ENCODE results near the gene ADAM15.

DNA sequence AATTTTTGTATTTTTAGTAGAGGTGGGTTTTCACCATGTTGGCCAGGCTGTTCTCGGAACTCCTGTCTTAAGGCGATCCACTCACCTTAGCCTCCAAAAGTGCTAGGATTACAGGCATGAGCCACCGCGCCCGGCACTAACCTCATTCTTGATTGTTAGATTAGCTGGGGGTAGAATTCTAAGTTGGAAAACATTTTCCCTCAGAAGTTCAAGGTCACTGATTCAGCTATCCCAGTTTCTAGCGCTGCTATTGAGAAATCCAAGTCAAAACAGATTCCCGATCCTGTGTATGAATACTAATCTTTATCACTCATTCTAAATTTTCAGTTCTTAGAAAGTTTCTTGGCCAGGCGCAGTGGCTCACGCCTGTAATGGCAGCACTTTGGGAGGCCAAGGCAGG is 52.2 kb downstream of the ADAM15 start:
- TF ChIP-seq POLR2A (IDR thresholded peaks at IDR 0.05; ENCODE audit: low read depth) = no peak
- TF ChIP-seq, protein P1, sequence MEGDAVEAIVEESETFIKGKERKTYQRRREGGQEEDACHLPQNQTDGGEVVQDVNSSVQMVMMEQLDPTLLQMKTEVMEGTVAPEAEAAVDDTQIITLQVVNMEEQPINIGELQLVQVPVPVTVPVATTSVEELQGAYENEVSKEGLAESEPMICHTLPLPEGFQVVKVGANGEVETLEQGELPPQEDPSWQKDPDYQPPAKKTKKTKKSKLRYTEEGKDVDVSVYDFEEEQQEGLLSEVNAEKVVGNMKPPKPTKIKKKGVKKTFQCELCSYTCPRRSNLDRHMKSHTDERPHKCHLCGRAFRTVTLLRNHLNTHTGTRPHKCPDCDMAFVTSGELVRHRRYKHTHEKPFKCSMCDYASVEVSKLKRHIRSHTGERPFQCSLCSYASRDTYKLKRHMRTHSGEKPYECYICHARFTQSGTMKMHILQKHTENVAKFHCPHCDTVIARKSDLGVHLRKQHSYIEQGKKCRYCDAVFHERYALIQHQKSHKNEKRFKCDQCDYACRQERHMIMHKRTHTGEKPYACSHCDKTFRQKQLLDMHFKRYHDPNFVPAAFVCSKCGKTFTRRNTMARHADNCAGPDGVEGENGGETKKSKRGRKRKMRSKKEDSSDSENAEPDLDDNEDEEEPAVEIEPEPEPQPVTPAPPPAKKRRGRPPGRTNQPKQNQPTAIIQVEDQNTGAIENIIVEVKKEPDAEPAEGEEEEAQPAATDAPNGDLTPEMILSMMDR (IDR thresholded peaks at IDR 0.05) = no peak
- TF ChIP-seq POLR2AphosphoS5 (IDR thresholded peaks at IDR 0.05) = no peak

Measured in esophagus muscularis mucosa (tissue), 3 donors.